Astrocyte (in vitro differentiated cells and primary cell): ENCODE results near the gene NFATC4.

Experiments
- CTCF ChIP-seq: IDR thresholded peaks from 2 replicates; pipeline ENCODE4 v1.5.1; 2011; ENCODE audit warnings: low read depth, mild to moderate bottlenecking, inconsistent platforms, low read length, moderate library complexity; ENCODE audit not compliant: insufficient read depth
- EZH2 ChIP-seq: IDR thresholded peaks from 2 replicates; pipeline ENCODE4 v1.6.1; 2012; ENCODE audit warnings: mild to moderate bottlenecking, low read length, inconsistent platforms; ENCODE audit not compliant: insufficient read depth

DNA sequence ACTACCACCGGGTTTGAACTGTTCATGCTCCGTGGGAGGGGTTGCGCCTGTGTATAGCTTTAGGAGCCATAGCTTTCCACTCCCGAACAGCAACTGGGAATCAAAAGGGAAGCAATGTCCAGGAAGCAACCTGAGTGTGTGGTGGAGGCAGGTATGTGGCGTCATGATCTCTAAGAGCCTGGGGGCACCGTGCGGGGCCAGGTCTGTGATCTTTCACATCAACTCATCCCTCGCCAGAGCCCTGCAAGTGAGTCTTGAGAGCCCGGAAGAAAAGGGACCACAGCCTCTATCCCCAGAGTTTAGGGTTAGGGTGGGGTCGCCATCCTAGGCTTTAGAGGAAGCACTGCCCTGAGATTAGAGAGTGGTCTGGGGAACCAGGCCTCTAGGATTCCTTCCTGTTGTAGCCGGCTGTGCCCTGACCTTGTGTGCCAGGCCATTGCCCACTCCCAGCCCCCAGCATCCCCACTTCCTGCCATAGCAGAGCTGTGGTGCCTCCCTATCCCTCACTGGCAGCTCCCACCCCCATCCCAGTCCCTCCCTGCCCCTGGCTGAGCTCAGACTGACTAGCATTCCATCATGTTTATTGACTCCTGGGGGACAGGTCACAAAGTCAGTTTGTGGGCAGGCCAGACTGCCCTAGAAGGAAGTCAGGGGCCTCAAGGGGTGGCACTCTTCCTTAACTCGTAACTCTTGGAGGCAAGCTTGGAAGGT lies 32.4 kb upstream of the NFATC4 start:
- TF ChIP-seq CTCF (no peak), EZH2 (no peak)
